ENCODE measurements around the gene TSR3.

TSR3 gene

DNA sequence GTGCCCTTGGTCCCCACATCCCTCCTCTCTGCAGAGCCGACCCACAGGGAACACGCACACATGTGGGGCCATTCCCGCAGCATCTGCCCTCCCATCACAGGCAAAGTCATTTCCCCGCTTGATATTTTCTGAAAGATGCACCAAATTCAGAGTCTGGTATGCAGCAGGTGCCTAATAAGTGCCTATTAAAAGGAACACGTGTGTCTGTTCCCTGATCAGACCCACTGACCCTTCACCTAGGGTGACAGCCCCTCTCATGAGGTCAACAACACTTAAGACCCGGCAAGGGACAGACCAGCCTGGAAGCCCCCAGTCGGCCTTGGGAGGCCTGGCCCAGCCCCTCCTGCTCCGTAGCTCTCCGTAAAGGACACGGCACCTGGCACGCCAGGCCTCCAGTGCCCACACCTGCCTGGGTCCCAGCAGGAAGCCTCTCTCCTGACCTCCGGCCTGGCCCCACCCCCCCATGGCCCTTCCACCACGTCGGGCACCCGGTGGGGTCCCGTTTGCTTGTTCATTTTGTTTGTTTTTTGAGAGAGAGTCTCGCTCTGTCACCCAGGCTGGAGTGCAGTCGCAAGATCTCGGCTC is 42.8 kb upstream of the TSR3 start:
- H3K4me3 ChIP-seq (ENCODE audit: low read depth, low read length), result no peak overlapping the region
- no peak for TF ChIP-seq CTCF (IDR thresholded peaks at IDR 0.05; ENCODE audit: borderline replicate concordance, insufficient read depth, low read depth, low read length)

DNA sequence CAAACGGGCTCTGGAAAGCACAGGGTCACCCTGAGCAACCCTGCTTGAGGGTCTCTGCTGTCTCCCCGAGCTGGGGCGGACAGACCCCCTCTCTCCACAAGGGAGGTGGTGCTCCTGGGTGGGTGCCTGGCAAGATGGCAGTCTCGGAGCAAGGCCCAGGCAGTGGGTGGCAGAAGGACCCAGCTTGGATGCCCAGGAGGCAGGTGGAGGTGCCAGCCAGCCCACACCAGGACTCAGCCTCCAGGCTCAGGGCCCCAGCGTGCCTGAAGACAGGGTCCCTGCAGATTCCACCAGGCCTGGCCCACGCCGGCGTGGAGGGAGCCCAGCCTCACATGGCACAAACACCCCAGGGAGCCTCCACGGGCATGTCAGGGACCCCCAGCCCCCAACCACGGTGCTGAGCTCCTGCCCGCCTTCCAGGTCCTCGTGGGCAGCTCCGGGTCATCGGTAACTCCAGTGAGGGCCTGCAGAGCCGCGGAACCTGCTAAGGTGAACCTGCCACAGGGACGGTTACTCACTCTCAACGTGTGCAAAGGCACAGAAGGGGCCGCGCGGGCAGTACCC is 42.0 kb upstream of the TSR3 start:
- TF ChIP-seq CTCF (IDR thresholded peaks at IDR 0.05; ENCODE audit: borderline replicate concordance, insufficient read depth, low read depth, low read length), result no peak
- H3K4me3 ChIP-seq (ENCODE audit: low read depth, low read length), result no peak overlapping the region

- no peak overlapping the region for H3K4me3 ChIP-seq (ENCODE audit: low read depth, low read length)
- no peak for TF ChIP-seq CTCF (IDR thresholded peaks at IDR 0.05; ENCODE audit: borderline replicate concordance, insufficient read depth, low read depth, low read length)
These were observed 41.1 kb upstream of the TSR3 start for GRCh38 chr16:1392826-1393225.

- H3K4me3 ChIP-seq (ENCODE audit: low read depth, low read length), result no peak overlapping the region
- no peak for TF ChIP-seq CTCF (IDR thresholded peaks at IDR 0.05; ENCODE audit: borderline replicate concordance, insufficient read depth, low read depth, low read length)
These were observed 38.6 kb upstream of the TSR3 start for GRCh38 chr16:1390239-1390779.

GRCh38 chr16:1389762-1390161 is 38.1 kb upstream of the TSR3 start:
- no peak for TF ChIP-seq CTCF (IDR thresholded peaks at IDR 0.05; ENCODE audit: borderline replicate concordance, insufficient read depth, low read depth, low read length)
- H3K4me3 ChIP-seq (ENCODE audit: low read depth, low read length), result no peak overlapping the region

DNA sequence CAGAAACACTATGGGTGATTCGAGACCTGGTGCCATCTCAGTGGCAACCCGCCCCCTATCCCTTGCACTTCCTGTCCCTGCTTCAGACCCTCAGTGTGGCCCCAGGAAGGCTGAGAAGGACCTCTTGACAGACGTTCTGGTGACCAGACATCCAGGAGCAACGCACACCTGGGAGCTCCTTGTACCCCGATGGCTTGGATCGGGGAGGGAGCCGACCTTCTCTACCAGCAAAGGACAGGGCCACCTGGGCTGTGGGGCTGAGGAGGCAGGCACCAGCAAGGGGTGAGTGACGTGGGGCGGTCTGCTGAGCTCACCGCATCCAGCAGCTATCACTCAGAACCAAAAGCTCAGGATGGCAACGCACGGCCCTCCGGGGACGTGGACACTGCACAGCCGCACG is 35.7 kb upstream of the TSR3 start:
- TF ChIP-seq CTCF (IDR thresholded peaks at IDR 0.05; ENCODE audit: borderline replicate concordance, insufficient read depth, low read depth, low read length), result no peak

DNA sequence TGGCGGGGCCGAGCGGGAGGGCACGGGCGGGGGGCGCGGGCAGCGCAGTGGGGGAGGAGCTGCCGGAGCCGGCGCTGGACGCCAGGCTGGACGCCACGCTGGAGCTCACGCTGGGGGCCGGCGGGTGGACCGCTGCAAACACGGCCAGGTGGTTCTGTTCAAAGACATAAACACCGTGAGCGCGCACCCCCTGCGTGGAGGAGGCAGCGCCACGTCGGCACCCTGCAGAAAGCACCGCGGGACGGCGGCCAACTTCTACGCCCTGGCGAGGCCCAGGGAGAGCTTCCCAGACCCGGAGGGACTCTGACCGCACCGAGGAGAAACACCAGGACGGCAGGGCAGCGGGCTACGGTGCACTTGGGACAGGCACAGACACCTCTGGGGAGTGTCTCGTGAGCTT is 33.6 kb upstream of the TSR3 start:
- TF ChIP-seq CTCF (IDR thresholded peaks at IDR 0.05; ENCODE audit: borderline replicate concordance, insufficient read depth, low read depth, low read length), result no peak
- H3K4me3 ChIP-seq (ENCODE audit: low read depth, low read length), result no peak overlapping the region

More for the DNA sequence above, 35.7 kb upstream of the TSR3 start:
- H3K4me3 ChIP-seq (ENCODE audit: low read depth, low read length), result no peak overlapping the region
